Neural cell (in vitro differentiated cells): ENCODE data around the gene CDKAL1. TPM values are rescaled to one million over a fixed set of nuclear protein-coding genes. Genes with fewer than 3 reads are reported as not detected.

Experiments used
- H2AFZ ChIP-seq: fragments of 200-600, 300-800 bp; sonication (generic), shearing (Covaris generic); 2 replicates; pipeline ENCODE4 v1.6.0; 2014; ENCODE audit warnings: low read depth, mild to moderate bottlenecking, antibody characterized with exemption, low read length, moderate library complexity
- H3F3A ChIP-seq: fragments of 200-600 bp; shearing (Covaris generic); 2 replicates; pipeline ENCODE4 v1.6.1; 2016; ENCODE audit warnings: mild to moderate bottlenecking, moderate library complexity, mixed read lengths, antibody characterized with exemption, low read length; ENCODE audit not compliant: insufficient read depth, poor library complexity, severe bottlenecking
- H3K27ac ChIP-seq: fragments of 200-600, 300-800 bp; sonication (generic), shearing (Covaris generic); 2 replicates; pipeline ENCODE4 v1.5.1; 2014; ENCODE audit warnings: mild to moderate bottlenecking, low read length, moderate library complexity
- H3K27me3 ChIP-seq: fragments of 300-800, 200-600 bp; sonication (generic), shearing (Covaris generic); 2 replicates; pipeline ENCODE4 v1.6.0; 2014; ENCODE audit warnings: mild to moderate bottlenecking, low read depth, low read length, moderate library complexity; ENCODE audit not compliant: insufficient read depth
- H3K36me3 ChIP-seq: fragments of 300-800, 200-600 bp; sonication (generic), shearing (Covaris generic); 2 replicates; pipeline ENCODE4 v1.5.1; 2014; ENCODE audit warnings: mild to moderate bottlenecking, antibody characterized with exemption, low read length, moderate library complexity; ENCODE audit not compliant: insufficient read depth
- H3K4me2 ChIP-seq: fragments of 300-800, 200-600 bp; sonication (generic), shearing (Covaris generic); 2 replicates; pipeline ENCODE4 v1.6.0; 2014; ENCODE audit warnings: mild to moderate bottlenecking, low read length
- H3K4me3 ChIP-seq: fragments of 300-800, 200-600 bp; sonication (generic), shearing (Covaris generic); 2 replicates; pipeline ENCODE4 v1.5.1; 2014; ENCODE audit warnings: mild to moderate bottlenecking, low read length, moderate library complexity
- H3K79me2 ChIP-seq: fragments of 200-600 bp; shearing (Covaris generic); replicated peaks from 2 replicates; pipeline ENCODE4 v1.6.0; 2014; ENCODE audit warnings: mild to moderate bottlenecking, low read length, moderate library complexity; ENCODE audit not compliant: insufficient read depth
- H3K9ac ChIP-seq: fragments of 300-800, 200-600 bp; sonication (generic), shearing (Covaris generic); 2 replicates; pipeline ENCODE4 v1.6.1; 2016; ENCODE audit warnings: mild to moderate bottlenecking, low read length, mixed read lengths
- H3K9me2 ChIP-seq: fragments of 200-600 bp; shearing (Covaris generic); 2 replicates; pipeline ENCODE4 v1.6.1; 2016; ENCODE audit warnings: mild to moderate bottlenecking, low read length, mixed read lengths; ENCODE audit not compliant: insufficient read depth
- H3K9me3 ChIP-seq: fragments of 200-600, 300-800 bp; sonication (generic), shearing (Covaris generic); 2 replicates; pipeline ENCODE4 v1.6.1; 2016; ENCODE audit warnings: mild to moderate bottlenecking, mixed run types, low read length, moderate library complexity, mixed read lengths
- H4K20me1 ChIP-seq: fragments of 200-600 bp; shearing (Covaris generic); 2 replicates; pipeline ENCODE4 v1.6.1; 2016; ENCODE audit warnings: mild to moderate bottlenecking, mixed run types; ENCODE audit not compliant: insufficient read depth
- CTCF ChIP-seq: fragments of 450-650 bp; IDR thresholded peaks from 2 replicates; pipeline ENCODE4 v1.5.1; 2014; ENCODE audit warnings: antibody characterized with exemption, mild to moderate bottlenecking, moderate library complexity; ENCODE audit not compliant: poor library complexity, severe bottlenecking
- EP300 ChIP-seq: fragments of 450-650 bp; conservative IDR thresholded peaks from 2 replicates; pipeline ENCODE4 v1.6.1; 2014; ENCODE audit warnings: antibody characterized with exemption, mild to moderate bottlenecking, moderate library complexity; ENCODE audit not compliant: poor library complexity, severe bottlenecking
- EZH2 ChIP-seq: fragments of 200-600, 300-800 bp; shearing (Covaris generic), sonication (generic); IDR thresholded peaks from 2 replicates; pipeline ENCODE4 v1.6.1; 2014; ENCODE audit warnings: antibody characterized with exemption, low read length, borderline replicate concordance, mild to moderate bottlenecking; ENCODE audit not compliant: insufficient read depth, poor library complexity, severe bottlenecking
- MXI1 ChIP-seq: fragments of 450-650 bp; conservative IDR thresholded peaks from 2 replicates; pipeline ENCODE4 v1.6.1; 2014; ENCODE audit warnings: antibody characterized with exemption, mild to moderate bottlenecking; ENCODE audit not compliant: poor library complexity, severe bottlenecking
- POLR2AphosphoS5 ChIP-seq: IDR thresholded peaks from 2 replicates; pipeline ENCODE4 v1.6.1; 2012
- RAD21 ChIP-seq: fragments of 450-650 bp; conservative IDR thresholded peaks from 2 replicates; pipeline ENCODE4 v1.6.1; 2014; ENCODE audit warnings: antibody characterized with exemption, mild to moderate bottlenecking, moderate library complexity
- REST ChIP-seq: IDR thresholded peaks from 2 replicates; pipeline ENCODE4 v1.6.1; 2012; ENCODE audit warnings: borderline replicate concordance
- SMC3 ChIP-seq: fragments of 450-650 bp; conservative IDR thresholded peaks from 2 replicates; pipeline ENCODE4 v1.6.1; 2014; ENCODE audit warnings: antibody characterized with exemption, mild to moderate bottlenecking, moderate library complexity; ENCODE audit not compliant: poor library complexity
- TAF1 ChIP-seq: IDR thresholded peaks from 2 replicates; pipeline ENCODE4 v1.6.1; 2012; ENCODE audit warnings: low read depth
- polyA plus RNA-seq: library from polyadenylated mRNA; depleted of rRNA; stranded (reverse); fragments of >200 nt; gene quantifications from 2 replicates; pipeline ENCODE4 v1.2.3, GENCODE V29; 2014

CDKAL1 gene
- polyA plus RNA-seq, 1 donor from 2014 or later: 10.7 TPM

GRCh38 chr6:20639161-20639560 is 104.9 kb downstream of the CDKAL1 start:
- Histone ChIP-seq H4K20me1 (no peaks in the 10 kb centered on the region), H3K27ac (no peak overlapping the region), H3K27me3 (no peaks in the 10 kb centered on the region), H3K9me2 (no peaks in the 10 kb centered on the region), H3K79me2 (no peaks in the 10 kb centered on the region), H3K9me3 (no peaks in the 10 kb centered on the region), H3K4me2 (no peak overlapping the region), H2AFZ (no peak overlapping the region), H3K36me3 (no peaks in the 10 kb centered on the region), H3K4me3 (no peak overlapping the region), H3F3A (no peaks in the 10 kb centered on the region), H3K9ac (no peak overlapping the region)
- no peak for TF ChIP-seq EP300
- TF ChIP-seq RAD21: no peak
- no peak for TF ChIP-seq CTCF

- TF ChIP-seq EZH2 (no peak), SMC3 (no peak)
- Histone ChIP-seq H3K9ac (no peak overlapping the region), H3K4me3 (no peak overlapping the region), H3K9me2 (no peaks in the 10 kb centered on the region), H3K36me3 (no peaks in the 10 kb centered on the region), H3K9me3 (no peaks in the 10 kb centered on the region), H3K4me2 (no peak overlapping the region), H3K79me2 (no peaks in the 10 kb centered on the region), H3K27me3 (no peaks in the 10 kb centered on the region), H4K20me1 (no peaks in the 10 kb centered on the region), H3F3A (no peaks in the 10 kb centered on the region), H2AFZ (no peak overlapping the region), H3K27ac (no peak overlapping the region)
These were observed 105.9 kb downstream of the CDKAL1 start for GRCh38 chr6:20640181-20640580.

- Histone ChIP-seq H3K9me3 (no peaks in the 10 kb centered on the region), H3K9me2 (no peaks in the 10 kb centered on the region), H3K36me3 (no peaks in the 10 kb centered on the region), H3K27me3 (no peaks in the 10 kb centered on the region), H4K20me1 (no peaks in the 10 kb centered on the region), H3K9ac (no peak overlapping the region), H3K4me2 (no peak overlapping the region), H3K4me3 (no peak overlapping the region), H3F3A (no peaks in the 10 kb centered on the region), H2AFZ (no peak overlapping the region), H3K79me2 (no peaks in the 10 kb centered on the region), H3K27ac (no peak overlapping the region)
- TF ChIP-seq REST: no peak
- no peak for TF ChIP-seq EZH2
- no peak for TF ChIP-seq EP300
- TF ChIP-seq TAF1: no peak
- TF ChIP-seq POLR2AphosphoS5: no peak
- no peak for TF ChIP-seq MXI1
- no peak for TF ChIP-seq RAD21
- TF ChIP-seq SMC3: no peak
- TF ChIP-seq CTCF: no peak
These were observed 108.2 kb downstream of the CDKAL1 start for GRCh38 chr6:20642441-20642840.
